Fibroblast of lung (primary cell): ENCODE measurements around the gene TM4SF18. TPM values are rescaled to one million over a fixed set of nuclear protein-coding genes. Genes with fewer than 3 reads are reported as not detected.

ENCODE experiments used
- DNase-seq, 2 donors: peaks; one replicate each; pipeline versions ENCODE4 v3.0.0 to v3.0.0-alpha.2; 2010; ENCODE audit warnings: low read depth in 2 of 2
- H2AFZ ChIP-seq: 2 replicates; pipeline ENCODE4 v1.5.1; 2012; ENCODE audit warnings: low read length, control low read depth, inconsistent platforms
- H3K27ac ChIP-seq: 2 replicates; pipeline ENCODE4 v1.5.1; 2011; ENCODE audit warnings: low read length, control low read depth; ENCODE audit not compliant: insufficient read depth
- H3K27me3 ChIP-seq: 2 replicates; pipeline ENCODE4 v1.5.1; 2011; ENCODE audit warnings: mild to moderate bottlenecking, low read length; ENCODE audit not compliant: control insufficient read depth, insufficient read depth
- H3K36me3 ChIP-seq: 2 replicates; pipeline ENCODE4 v1.5.1; 2011; ENCODE audit warnings: low read length; ENCODE audit not compliant: control insufficient read depth, insufficient read depth
- H3K4me1 ChIP-seq: 2 replicates; pipeline ENCODE4 v1.5.1; 2011; ENCODE audit warnings: low read length; ENCODE audit not compliant: control insufficient read depth, insufficient read depth; ENCODE audit errors: extremely low read depth
- H3K4me2 ChIP-seq: 2 replicates; pipeline ENCODE4 v1.5.1; 2011; ENCODE audit warnings: low read length, control low read depth; ENCODE audit not compliant: insufficient read depth; ENCODE audit errors: extremely low read depth
- H3K4me3 ChIP-seq, 4 experiments: fragments of 200-600 bp in 1 of 4; sonication (generic) in 1 of 4; replicated peaks in 1 of 4; 2 replicates each; pipeline ENCODE4 v1.5.1; 2011 to 2016; ENCODE audit warnings: low read length in 4 of 4, low read depth in 3 of 4, mild to moderate bottlenecking in 3 of 4, control low read depth in 2 of 4, inconsistent platforms in 1 of 4, mixed read lengths in 1 of 4; ENCODE audit not compliant: insufficient read depth in 1 of 4; ENCODE audit errors: control extremely low read depth in 1 of 4
- H3K79me2 ChIP-seq: 2 replicates; pipeline ENCODE4 v1.5.1; 2012; ENCODE audit warnings: mild to moderate bottlenecking, low read length, inconsistent platforms; ENCODE audit not compliant: control insufficient read depth, insufficient read depth
- H3K9ac ChIP-seq: 2 replicates; pipeline ENCODE4 v1.5.1; 2011; ENCODE audit warnings: mild to moderate bottlenecking, low read length, control low read depth; ENCODE audit not compliant: insufficient read depth
- H3K9me3 ChIP-seq: 2 replicates; pipeline ENCODE4 v1.5.1; 2012; ENCODE audit warnings: low read depth, low read length; ENCODE audit not compliant: control insufficient read depth, insufficient read depth
- H4K20me1 ChIP-seq: 2 replicates; pipeline ENCODE4 v1.5.1; 2011; ENCODE audit warnings: low read length; ENCODE audit not compliant: control insufficient read depth, insufficient read depth; ENCODE audit errors: extremely low read depth
- CTCF ChIP-seq, 2 donors: IDR thresholded peaks in 1 of 2; conservative IDR thresholded peaks in 1 of 2; 1 replicate in 1 of 2; 2 replicates in 1 of 2; pipeline ENCODE4 v1.5.1; 2011 to 2012; ENCODE audit warnings: low read length in 2 of 2, control low read depth in 1 of 2, inconsistent platforms in 1 of 2, low read depth in 1 of 2, mild to moderate bottlenecking in 1 of 2
- EZH2 ChIP-seq: IDR thresholded peaks from 2 replicates; pipeline ENCODE4 v1.5.1; 2012; ENCODE audit warnings: low read length, control low read depth, mild to moderate bottlenecking; ENCODE audit errors: missing control alignments
- polyA minus RNA-seq: library from RNA; depleted of rRNA, polyadenylated mRNA; stranded (reverse); fragments of >200 nt; gene quantifications from 2 replicates; pipeline ENCODE4 v1.2.3, GENCODE V29; 2011; ENCODE audit warnings: low replicate concordance
- polyA plus RNA-seq, 2 donors: library from polyadenylated mRNA; depleted of rRNA in 1 of 2; stranded (reverse) in 1 of 2; unstranded in 1 of 2; fragments of >200 nt; gene quantifications; 2 replicates each; pipeline ENCODE4 v1.2.1, GENCODE V29; 2011 to 2012; ENCODE audit warnings: missing spikeins in 1 of 2
- total RNA-seq: library from RNA; depleted of rRNA; stranded (reverse); fragments of >200 nt; gene quantifications from 2 replicates; pipeline ENCODE4 v1.2.1, GENCODE V29; 2014

The TM4SF18 gene
- total RNA-seq (not detected in 2 replicates), polyA plus RNA-seq (not detected in 2 replicates), polyA minus RNA-seq (not detected in 2 replicates)
- not detected in 2 replicates for polyA plus RNA-seq (2012)

DNA sequence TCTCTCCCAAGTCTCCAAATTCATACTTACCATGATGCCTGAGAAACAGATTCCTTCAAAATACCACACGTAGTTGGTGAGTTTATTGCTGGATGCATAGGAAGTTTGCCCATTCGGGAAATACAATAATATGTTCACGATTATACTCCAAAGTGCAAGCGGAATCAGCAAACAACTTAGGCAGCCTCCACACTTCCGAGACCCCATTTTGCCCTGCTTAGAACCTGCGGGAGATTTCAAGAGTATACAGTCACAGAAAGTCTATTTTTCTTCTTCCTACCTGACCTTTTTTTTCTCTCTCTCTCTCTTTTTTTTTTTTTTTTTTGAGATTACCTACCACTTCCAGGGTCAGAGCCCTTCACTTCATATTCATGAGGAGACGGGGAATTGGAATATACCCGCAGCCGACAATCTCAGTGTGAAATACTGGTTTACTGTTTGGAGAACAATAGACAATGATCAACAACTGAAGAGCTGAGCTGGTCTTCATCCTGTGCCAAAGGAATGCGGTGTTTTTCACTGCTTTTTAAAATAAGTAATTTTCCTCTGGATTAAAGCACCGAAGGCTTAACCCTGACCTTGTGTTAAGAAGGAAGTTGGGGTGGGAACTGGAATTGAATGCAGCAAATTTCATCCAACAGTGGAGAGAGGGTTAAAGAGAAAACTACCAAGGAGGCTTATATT, at the start of gene TM4SF18:
TSS of gene TM4SF18 (minus strand) at position 461 of the 684 bp plus-strand sequence. CDS start at position 207, 254 bp downstream.
- H2AFZ ChIP-seq, result no peak within 1 kb of the TSS
- peak within 1 kb of the TSS; percentile 25 for H3K4me2 ChIP-seq
- no peaks in the 10 kb centered on the region for H3K27me3 ChIP-seq
- no peaks in the 10 kb centered on the region for H3K79me2 ChIP-seq
- no peak within 1 kb of the TSS for H3K9ac ChIP-seq
- DNase-seq, result no peak
- H3K36me3 ChIP-seq, result no peaks in the 10 kb centered on the region
- no peak within 1 kb of the TSS for H3K4me3 ChIP-seq
- H4K20me1 ChIP-seq, result no peaks in the 10 kb centered on the region
- TF ChIP-seq EZH2 (no peak), CTCF (conservative IDR thresholded peaks at IDR 0.05 in 1 of 2, IDR thresholded peaks at IDR 0.05 in 1 of 2; ENCODE audit: low read depth in 1 of 2, low read length in 2 of 2) (no peak)
- H3K9me3 ChIP-seq, result no peaks in the 10 kb centered on the region
- peaks cover 10% of the 10 kb centered on the region for H3K4me1 ChIP-seq
- H3K27ac ChIP-seq, result no peak within 1 kb of the TSS

DNA sequence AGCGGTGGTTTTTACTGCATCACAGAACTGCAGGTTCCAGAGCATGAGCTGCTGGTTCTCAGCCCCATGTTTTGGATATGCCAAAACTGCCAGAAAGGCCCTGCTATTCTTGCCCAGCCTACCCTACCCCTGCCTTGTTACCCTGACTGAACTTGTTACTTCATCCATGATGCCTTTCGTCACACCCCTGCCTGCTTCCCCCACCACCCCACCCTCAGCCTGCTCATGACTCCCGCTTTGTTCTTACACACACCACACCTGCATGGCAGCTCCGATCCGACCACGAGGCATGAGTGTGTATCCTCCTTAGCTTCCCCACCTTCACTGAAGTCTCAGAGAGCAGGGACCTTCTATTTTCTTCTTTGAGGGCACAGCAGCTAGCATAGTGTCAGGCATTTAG, 49.1 kb upstream of the TM4SF18 start:
- Histone ChIP-seq H3K4me2 (no peak overlapping the region), H4K20me1 (no peaks in the 10 kb centered on the region), H3K79me2 (no peaks in the 10 kb centered on the region), H3K9me3 (no peaks in the 10 kb centered on the region), H3K4me3 (no peak overlapping the region), H2AFZ (no peak overlapping the region), H3K27ac (peak overlapping the region; percentile 85), H3K27me3 (no peaks in the 10 kb centered on the region), H3K9ac (no peak overlapping the region), H3K36me3 (no peaks in the 10 kb centered on the region), H3K4me1 (peaks cover 39% of the 10 kb centered on the region)
- TF ChIP-seq CTCF (conservative IDR thresholded peaks at IDR 0.05 in 1 of 2, IDR thresholded peaks at IDR 0.05 in 1 of 2; ENCODE audit: low read depth in 1 of 2, low read length in 2 of 2) (no peak), EZH2 (no peak)
- peak; percentile 19 to 38 for DNase-seq

DNA sequence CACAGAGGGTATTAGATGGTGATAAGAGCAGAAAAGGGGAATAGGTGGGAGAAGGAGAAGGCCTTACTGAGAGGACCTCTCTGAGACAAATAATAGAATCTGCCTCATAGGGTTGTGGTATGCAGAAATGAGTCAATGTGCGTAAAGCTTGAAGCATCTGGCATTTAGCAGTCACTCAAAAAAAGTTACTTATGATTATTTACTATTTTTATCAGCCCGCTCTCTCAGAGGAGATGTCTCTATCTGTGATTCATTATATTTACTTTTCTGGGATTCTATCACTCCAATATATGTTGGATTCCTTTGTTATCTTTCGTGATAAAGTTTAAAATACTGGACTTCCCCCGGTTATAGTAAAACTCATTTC, 48.6 kb upstream of the TM4SF18 start:
- TF ChIP-seq EZH2 (no peak), CTCF (conservative IDR thresholded peaks at IDR 0.05 in 1 of 2, IDR thresholded peaks at IDR 0.05 in 1 of 2; ENCODE audit: low read depth in 1 of 2, low read length in 2 of 2) (no peak)
- H2AFZ ChIP-seq, result no peak overlapping the region
- peaks cover 2% of the 10 kb centered on the region for H3K79me2 ChIP-seq
- no peaks in the 10 kb centered on the region for H4K20me1 ChIP-seq
- H3K9ac ChIP-seq, result no peak overlapping the region
- H3K27ac ChIP-seq, result peak overlapping the region; percentile 85
- H3K27me3 ChIP-seq, result no peaks in the 10 kb centered on the region
- H3K4me1 ChIP-seq, result peaks cover 35% of the 10 kb centered on the region
- no peaks in the 10 kb centered on the region for H3K36me3 ChIP-seq
- H3K4me2 ChIP-seq, result peak overlapping the region; percentile 25
- H3K9me3 ChIP-seq, result no peaks in the 10 kb centered on the region
- no peak overlapping the region for H3K4me3 ChIP-seq
- DNase-seq, result peak; percentile 84 to 90
